ENCODE data around the gene CLASP1.

- TF ChIP-seq CTCF (IDR thresholded peaks at IDR 0.05) (no peak), POLR2AphosphoS5 (IDR thresholded peaks at IDR 0.05) (no peak), POLR2A (IDR thresholded peaks at IDR 0.05) (no peak), EP300 (IDR thresholded peaks at IDR 0.05) (no peak)
Observed at GRCh38 chr2:121650315-121650930, 1.2 kb upstream of the CLASP1 start.

Data from stomach (tissue), 4 donors.